HG02759 (cell line): ENCODE results near the gene FGF14.

Experiments used
- ATAC-seq: cut with Tn5 transposase; IDR thresholded peaks from one replicate; pipeline ENCODE4 v1.9.1; 2021; ENCODE audit warnings: mild to moderate bottlenecking, moderate library complexity; ENCODE audit not compliant: unreplicated experiment

FGF14 gene

DNA sequence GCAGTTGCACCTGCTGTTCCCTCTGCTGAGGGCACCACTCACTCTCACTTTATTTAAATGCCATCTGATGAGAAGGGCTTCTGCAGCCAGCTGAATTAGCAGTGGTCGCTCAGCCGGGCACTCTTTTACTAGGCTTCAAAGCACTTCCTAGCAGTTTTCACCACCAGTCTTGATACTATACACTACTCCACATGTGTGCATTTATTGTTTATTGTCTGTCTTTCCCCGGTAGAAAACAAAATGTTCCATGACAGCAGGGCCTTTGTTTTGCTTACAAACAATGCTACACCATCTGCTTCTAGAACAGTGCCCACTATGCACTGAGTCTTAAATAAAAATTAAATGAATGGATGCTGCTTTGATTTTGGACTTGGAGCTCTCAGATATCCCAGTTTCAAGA lies 404.9 kb downstream of the FGF14 start:
- no peak for ATAC-seq

DNA sequence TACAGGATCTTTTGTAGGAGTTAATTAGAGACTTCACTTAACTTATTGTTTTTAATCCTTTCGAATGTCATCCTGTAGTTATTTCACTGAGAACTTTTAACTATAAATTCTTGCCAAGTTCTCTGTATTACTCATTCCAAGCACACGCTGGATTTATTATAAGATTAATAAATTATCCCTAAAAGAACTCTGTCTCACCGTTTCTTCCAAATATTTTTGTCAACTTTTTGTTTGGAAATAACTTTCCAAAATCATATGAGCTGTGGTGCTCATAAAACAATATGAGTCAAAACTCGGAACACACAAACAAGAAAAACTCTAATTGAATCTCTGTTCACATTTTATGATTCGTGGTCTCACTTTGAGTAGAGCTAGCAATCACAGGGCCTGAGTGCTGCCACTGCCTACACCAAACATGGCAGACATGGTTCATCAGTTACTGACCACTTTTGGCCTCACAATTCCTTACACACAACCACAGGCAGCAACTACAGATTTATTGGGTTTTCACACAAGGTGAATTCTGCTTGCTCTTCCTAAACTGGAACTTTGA lies 412.0 kb downstream of the FGF14 start:
- ATAC-seq, result no peak

DNA sequence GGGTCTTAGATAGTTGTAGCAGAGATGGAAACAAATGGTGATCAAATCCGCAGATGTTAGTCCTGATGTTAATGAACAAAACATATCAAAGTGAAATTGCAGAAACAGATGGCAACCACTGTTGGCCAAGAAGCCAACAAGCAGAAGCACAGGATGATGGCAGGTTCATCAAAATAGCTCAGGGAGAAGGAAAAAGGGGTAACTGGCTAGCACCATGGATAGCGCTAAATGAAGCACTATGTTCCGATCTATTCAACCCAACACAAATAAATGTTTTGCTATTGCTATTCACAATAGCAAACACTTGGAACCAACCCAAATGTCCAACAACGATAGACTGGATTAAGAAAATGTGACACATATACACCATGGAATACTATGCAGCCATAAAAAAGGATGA lies 413.7 kb downstream of the FGF14 start:
- no peak for ATAC-seq

DNA sequence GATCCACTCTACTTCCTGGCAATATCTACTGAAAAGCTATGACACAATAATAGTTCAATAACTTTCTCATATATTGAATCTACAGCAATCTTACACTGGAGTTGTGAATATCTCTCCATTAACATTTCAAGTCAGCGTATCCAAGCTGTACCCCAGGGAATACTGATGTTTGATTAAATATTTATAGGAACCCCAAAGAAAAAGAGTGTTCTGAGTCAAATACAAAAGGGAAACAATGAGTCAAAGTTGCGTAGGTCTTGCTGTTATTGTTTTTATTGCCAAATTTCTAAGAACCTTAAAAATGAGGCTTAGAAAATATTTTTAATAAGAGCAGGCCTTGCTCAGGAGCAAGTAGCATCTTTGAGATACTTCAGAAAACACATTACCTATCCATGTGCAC lies 415.5 kb downstream of the FGF14 start:
- no peak for ATAC-seq

DNA sequence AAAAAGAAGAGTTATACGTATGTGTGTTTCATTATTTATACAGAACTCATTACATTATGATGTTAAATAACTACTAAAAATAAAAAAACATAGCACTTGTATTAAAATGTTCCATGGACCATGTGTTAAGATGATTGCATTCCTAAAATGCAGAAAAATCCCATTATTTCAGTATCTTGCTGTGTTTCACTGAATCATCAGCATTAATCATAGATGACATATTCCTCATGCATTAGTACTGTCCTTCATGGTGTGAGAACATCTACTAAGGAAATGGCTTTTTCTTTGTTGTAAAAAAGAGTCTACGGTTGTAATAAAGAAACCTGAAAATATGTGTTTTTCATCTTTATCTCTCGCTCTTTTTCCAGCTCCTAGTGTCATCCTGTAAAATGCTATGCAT lies 416.5 kb downstream of the FGF14 start:
- ATAC-seq, result no peak

DNA sequence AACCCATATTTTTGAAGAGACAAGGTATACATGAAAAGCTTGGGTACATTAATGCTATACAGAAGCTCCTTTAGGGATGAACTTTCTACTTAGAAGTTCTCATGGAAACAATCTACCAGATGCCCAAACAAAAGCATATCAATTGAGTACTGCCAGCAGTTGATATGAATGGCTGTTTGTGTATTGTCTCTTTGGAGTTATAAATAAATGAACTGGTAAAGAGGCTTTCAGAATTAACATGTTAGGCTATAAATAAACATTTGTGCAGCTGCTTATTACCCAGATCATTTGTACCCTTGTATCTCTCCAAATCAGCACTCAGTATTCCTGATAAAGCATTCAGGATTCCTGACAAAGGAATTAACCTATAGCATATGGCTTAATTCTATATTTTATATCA lies 418.9 kb downstream of the FGF14 start:
- no peak for ATAC-seq

DNA sequence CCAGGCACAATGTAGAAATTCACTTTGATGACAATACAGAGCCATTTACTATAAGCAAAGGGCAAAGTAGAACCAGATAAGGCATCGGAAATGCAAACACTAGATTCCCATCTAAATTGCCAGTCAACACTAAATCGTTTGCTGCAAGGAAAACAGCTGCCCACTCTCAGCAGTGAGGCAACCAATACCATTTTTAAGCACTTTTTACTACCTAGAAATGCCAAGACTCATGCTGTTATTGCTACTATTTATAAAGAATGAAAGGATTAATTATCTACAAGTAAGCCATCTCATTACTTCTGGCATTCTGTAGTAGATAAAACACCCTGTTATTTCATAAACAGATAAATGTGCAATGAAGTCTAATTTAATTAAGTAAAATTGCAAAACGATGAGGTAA lies 422.0 kb downstream of the FGF14 start:
- no peak for ATAC-seq

DNA sequence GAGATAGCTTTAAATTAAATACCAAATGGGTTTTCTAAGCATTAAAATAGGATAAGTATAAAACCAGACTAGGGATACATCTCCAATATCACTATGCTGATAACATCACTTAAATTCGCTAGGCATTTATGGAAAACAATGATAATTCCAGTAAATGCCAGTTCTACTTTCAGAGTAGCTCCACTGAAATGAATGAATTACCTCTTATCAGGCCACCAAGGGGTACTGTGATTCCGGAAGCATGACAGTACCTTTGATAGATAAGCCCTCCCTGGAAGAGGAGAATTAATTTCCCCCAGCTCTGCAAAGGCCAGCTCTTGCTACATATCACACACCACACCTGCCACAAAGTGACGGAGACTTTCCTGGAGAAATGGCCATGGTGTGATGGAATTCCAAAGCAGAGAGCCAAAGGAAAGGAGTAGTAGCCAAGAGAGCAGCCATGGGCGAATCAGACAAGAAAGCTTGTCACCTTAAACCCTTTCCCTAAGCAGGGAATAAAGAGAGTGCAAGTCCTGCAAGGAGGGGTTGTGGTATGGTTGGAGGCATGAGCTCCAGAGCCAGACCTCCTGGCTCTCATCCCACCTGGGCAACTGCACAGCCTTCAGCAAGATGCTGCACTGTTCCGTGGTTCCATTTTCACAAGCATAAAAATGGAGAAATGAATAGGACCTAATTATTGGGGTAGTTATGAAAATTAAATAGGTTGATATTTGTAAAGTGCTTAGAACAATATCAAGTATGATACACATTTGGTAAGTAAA lies 423.1 kb downstream of the FGF14 start:
- ATAC-seq, result no peak

DNA sequence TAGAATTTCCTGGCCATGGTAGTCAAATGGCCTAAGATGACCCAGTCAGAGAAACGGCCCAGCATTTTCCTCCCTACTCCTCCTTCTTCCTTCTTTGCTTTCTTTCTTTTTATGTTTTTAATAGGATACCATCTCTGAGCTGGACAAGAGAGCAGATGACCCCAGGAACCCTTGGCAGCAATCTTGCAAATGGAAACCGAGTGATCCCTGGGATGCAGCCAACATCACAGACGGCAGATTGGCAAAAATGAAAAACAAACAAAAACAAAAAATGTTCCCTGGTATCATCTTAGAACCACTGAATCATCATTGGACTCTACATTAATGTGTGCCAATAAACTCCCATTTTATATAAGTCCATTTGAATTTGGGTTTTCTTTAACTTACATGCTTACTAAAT lies 424.4 kb downstream of the FGF14 start:
- ATAC-seq, result no peak

DNA sequence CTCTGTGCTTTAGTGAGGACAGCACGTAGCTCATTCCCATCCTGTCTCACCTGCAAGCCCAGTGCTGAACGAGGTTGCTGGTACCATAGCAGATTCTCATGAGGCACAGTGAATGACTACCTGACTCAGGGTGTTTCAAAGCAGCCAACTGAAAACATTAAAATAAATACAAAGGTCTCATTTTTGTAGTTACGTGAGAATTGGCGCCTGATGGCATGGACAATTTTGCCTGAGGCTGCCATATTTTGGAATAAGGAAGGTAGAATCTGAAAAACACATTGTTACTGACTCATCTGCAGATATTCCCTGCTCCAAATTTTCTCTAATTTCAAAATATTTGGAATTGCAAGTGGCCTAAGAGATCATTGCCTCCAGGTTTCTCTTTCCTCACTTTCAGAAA lies 429.7 kb downstream of the FGF14 start:
- no peak for ATAC-seq

DNA sequence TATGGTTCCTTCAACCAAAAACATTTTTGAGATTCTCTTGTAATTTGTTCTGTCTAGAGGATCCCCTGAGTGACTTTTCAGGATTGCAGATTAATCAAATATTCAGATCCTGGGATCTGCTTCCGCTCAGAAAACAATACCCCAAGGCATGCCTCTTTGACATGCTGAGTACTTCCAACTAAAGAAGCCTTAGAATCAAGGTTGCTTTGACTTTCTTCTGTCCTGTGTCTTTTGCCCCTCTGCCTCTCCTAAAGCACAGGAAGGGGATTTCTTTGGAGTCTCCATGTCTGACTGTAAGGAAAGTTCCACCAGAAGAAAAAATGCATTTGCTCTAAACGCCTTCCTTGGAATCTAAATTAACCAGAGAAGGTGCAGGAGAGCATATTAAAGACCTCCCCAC lies 431.5 kb downstream of the FGF14 start:
- ATAC-seq, result no peak

DNA sequence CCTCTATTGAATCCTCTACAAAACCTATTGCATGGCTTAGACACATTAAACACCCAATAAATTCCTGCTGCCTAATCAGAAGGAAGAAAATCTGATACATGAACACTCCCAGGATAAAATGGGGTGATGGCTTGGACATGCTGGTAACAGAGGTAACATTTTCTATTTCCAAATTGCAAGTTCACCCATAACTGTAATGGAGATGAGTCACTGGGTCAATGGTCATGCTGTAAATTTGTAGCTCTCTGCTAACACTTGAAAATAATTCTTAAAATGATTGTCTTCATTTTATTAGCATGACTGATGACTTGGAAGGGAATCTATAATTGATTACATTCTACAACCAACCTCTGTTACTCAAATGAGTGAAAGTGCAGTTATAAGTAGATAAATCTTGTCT lies 434.1 kb downstream of the FGF14 start:
- ATAC-seq, result no peak

DNA sequence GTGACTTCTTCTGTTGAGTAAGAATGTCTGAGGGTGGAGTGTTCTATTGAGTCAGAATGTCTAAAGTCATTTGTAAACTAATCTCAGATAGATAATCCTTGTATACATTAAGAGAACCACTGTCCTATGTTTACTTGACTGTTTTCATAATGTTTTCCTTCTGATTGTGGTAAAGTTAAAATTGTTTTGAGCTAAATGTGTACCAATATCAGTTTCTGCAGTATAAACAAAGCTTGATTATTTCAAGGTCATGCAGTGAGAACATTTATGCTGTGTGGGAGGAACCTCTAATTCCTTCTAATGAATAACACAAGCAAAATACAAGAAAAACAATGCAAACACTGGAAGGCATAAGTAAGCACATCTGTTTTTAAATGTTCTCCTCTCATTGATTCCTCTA lies 434.6 kb downstream of the FGF14 start:
- no peak for ATAC-seq

DNA sequence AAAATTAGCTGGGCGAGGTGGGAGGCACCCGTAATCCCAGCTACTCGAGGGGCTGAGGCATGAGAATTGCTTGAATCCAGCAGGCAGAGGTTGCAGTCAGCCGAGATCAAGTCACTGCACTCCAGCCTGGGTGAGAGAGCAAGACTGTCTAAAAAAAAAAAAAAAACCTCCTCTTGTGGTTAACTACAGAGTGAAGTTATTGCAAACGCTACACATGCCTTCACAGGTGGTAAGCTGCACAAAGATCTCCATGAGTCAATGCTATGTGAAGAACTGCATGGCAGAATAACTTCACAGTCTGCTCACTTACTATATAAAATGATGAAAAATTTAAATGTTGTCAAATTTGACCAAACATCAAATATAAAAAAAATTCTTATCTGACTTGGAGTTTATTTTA lies 436.8 kb downstream of the FGF14 start:
- no peak for ATAC-seq

DNA sequence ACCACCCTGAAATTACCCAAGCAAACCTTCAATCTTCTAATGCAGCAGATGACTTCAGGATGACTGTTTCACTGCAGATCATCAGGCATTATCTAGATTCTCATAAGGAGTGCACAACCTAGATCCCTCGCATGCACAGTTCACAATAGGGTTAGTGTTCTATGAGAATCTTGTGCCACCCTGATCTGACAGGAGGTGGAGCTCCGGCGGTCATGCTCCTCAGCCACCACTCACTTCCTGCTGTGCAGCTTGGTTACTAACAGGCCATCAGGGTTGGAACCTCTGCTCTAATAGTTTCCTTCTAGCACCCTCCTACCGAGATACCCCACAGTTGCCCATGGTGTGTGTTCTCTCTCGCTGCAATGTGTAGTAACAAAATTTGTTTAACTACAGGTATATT lies 442.8 kb downstream of the FGF14 start:
- peak; percentile 40 for ATAC-seq

DNA sequence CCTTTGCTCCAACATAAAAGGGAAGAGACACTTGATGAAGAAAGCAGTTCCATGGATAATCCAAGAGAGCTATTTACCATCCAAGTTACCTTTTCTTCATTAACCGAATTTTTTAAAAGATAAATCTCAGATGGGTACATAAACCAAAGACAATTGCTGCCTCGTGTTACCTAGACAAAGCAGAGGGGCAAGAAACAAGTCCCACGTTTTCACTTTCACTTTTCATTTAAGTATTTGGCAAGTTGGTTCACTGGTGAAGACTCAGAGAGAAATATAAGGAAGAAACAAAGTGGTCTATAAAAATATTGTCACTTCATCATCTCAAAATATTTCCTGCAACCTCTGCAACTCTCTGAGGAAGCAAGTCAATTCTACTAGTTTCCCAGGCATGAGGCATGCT lies 446.1 kb downstream of the FGF14 start:
- ATAC-seq, result peak; percentile 42

DNA sequence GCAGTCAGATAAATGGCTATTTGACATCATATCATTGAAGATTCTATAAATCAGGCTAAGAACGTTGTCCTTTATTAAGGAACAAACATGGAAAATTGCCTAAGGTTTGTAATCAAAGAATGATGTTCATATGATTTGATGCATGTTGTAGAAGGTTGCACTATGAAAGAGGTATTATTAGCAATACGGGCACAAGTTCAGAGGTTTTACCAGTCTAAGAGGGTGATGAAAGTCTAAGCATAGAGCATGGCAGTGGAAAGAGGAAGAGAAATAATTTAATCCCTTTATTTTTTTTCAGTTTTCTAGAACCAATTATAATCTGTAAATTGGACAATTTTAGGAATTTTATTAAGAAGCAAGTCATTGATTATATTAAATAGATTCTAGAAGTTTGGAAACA lies 450.7 kb downstream of the FGF14 start:
- no peak for ATAC-seq

DNA sequence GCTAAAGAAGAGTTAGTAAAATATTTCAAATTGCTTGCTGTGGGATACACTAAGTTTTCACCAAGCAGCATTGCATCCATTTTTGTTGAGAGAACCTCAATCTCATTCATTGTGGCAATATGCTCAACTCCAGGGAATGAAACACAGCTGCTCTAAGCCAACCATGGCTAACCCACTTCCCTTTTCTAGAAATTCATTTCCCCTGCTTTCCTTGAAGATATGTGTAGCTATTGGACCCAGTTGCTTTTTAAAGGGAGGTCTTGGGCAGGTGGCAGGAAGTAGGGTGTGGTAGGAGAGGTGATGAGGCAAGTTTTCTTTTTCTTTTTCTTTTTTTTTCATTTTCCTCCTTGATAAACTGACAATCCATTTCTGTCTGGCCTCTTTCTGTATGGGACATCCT lies 452.2 kb downstream of the FGF14 start:
- ATAC-seq, result no peak

DNA sequence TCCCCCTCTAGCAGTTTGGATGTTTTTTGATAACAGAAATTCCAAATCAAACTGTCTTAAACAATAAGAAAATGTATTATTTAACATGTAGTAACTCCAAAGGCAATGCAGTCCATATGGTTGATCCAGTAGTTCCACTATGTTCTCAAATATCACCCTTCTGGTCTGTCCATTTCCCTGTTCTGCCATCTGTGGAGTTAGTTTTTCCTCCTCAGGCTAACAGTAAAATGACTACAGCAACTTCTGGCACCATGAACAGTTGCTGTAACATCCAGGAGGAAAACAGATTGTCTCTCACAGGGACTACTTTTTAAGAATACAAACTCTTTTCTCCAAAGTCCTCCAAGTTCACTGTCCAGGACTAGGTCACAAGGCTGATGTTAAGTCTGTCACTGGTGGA lies 455.4 kb downstream of the FGF14 start:
- no peak for ATAC-seq

DNA sequence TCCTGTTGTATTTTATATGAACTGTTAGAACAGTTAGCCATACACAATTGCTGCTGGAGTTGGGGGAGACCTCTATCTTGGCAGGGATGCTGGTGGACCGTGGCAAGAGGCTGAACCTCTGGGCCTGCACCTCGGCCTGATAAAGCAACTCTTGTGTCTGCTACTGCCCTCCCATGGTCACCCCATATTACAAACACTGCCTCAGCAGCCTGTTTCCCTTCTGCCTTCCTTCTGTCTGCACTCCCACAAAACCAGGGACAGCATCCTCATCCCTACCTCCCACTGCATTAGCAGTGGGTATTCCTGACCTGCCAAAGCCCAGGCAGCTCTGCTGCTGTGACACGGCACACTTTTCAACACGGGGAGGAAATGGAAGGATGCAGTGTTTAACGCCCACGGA lies 456.4 kb downstream of the FGF14 start:
- ATAC-seq, result no peak

DNA sequence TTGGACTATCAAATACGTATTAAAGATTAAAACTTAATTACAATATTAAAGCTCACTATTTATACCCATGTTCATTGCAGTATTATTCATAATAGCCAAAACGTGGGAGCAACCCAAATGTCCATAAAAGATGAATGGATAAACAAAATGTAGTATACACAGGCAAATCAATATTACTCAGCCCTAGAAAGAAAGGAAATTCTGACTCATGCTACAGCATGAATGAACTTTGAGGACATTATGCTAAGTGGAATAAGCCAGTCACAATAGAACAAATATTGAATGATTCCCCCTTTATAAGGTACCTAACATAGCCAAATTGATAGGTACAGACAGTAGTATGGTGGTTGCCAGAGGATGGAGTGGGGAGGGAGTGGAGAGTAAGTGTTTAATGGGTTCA lies 457.3 kb downstream of the FGF14 start:
- no peak for ATAC-seq

DNA sequence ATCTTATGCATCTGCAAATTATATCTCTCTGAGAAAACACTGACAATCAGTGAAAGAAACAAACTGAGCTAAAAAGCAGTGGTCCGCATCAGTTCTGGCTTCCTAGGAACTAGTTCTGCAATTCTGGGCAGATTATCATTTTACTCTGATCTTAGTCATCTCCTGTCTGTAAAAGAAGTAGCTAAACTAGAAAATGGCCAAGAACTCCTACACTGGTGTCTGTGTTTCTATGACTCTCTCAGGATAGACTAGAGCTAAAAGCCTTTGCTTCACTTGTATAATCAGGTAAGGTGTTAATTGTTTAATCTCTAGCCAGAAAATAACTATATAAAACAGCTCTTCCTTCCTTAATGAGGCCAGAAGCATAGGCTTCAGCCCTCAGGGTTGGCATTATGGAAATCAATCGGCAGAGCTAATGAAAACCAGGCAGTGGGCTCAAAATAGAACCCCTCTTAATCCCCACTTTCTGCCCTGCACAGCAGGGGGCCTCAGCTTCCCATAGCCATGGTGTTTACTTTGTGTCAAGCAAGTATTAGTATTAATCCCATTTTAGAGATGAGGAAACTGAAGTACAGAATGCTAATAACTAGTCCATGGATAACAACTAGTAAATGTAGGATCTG lies 459.2 kb downstream of the FGF14 start:
- no peak for ATAC-seq

DNA sequence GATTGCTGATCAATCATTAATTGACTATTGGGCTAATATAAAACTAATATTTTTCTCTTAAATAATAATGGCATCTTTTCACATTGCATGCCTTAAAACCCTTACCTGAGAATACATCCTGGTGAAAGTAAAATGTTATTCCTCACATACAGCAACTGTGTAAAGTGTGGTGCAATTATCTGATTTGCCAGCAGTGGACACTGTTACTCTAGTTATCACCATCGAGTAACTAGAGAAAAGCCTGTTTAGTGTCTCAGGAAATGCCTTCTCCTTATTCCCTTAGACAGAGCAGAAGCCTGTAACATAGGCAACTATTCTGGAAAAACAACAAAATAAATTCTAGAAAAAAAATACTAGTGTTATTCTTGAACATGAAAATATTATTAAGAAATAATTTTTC lies 459.8 kb downstream of the FGF14 start:
- ATAC-seq, result peak; percentile 57
